ENCODE data around the gene GMDS. TPM values are rescaled to one million over a fixed set of nuclear protein-coding genes. Genes with fewer than 3 reads are reported as not detected.

Gene GMDS
- total and polyA plus RNA-seq, 2 experiments from 2014 or later = 30.1 to 36.5 TPM

GRCh38 chr6:2164481-2164880 lies 80.9 kb downstream of the GMDS start (continued):
- no peak for TF ChIP-seq ZNF462 (CRISPR knock-in tag; IDR thresholded peaks at IDR 0.05)
- no peak for TF ChIP-seq POLR2AphosphoS5 (IDR thresholded peaks at IDR 0.05; ENCODE audit: low read depth)
- TF ChIP-seq REST (IDR thresholded peaks at IDR 0.05; ENCODE audit: unreplicated experiment) = no peak
- no peak for TF ChIP-seq NANOG (IDR thresholded peaks at IDR 0.05; ENCODE audit: borderline replicate concordance)
- no peak for TF ChIP-seq ZNF114 (CRISPR knock-in tag; IDR thresholded peaks at IDR 0.05)

GRCh38 chr6:2162079-2162445 lies 83.3 kb downstream of the GMDS start:
- H3K27ac ChIP-seq (ENCODE audit: low read depth) = no peak overlapping the region
- peaks cover 5% of the 10 kb centered on the region; the same call in 1 of the 2 replicates for H3K36me3 ChIP-seq (ENCODE audit: insufficient read depth)
- peaks cover 10% of the 10 kb centered on the region for H3K4me1 ChIP-seq (ENCODE audit: insufficient read depth)
- no peak overlapping the region for H2AFZ ChIP-seq
- Mint-ChIP-seq H3K9me3 (peaks cover 3% of the 10 kb centered on the region), H3K27ac (no peak overlapping the region), H3K4me3 (no peak overlapping the region), H3K27me3 (ENCODE audit: insufficient read depth, low read depth, poor library complexity) (no peaks in the 10 kb centered on the region), H3K36me3 (ENCODE audit: low read depth) (peaks cover 5% of the 10 kb centered on the region; the same call in 2 of the 3 replicates), H3K4me1 (peaks cover 24% of the 10 kb centered on the region)
- no peaks in the 10 kb centered on the region for H3K27me3 ChIP-seq (ENCODE audit: insufficient read depth)
- H3F3A ChIP-seq (replicated peaks; ENCODE audit: low read depth) = no peaks in the 10 kb centered on the region
- 0 out of 2 replicates have a peak, but pooled peaks cover 6% of the 10 kb centered on the region for H4K20me1 ChIP-seq (replicated peaks; ENCODE audit: insufficient read depth)
- no peaks in the 10 kb centered on the region for H3K9me2 ChIP-seq (ENCODE audit: insufficient read depth)
- no peak overlapping the region for H3K4me2 ChIP-seq
- H3K4me3 ChIP-seq = no peak overlapping the region
- ATAC-seq = no peak
- DNase-seq (ENCODE audit: low spot score) = no peak
- H3K79me2 ChIP-seq (replicated peaks; ENCODE audit: insufficient read depth) = peaks cover 58% of the 10 kb centered on the region
- TF ChIP-seq JUNB (IDR thresholded peaks at IDR 0.05; ENCODE audit: unreplicated experiment) (no peak), ZNF114 (CRISPR knock-in tag; IDR thresholded peaks at IDR 0.05) (no peak), STAT1 (IDR thresholded peaks at IDR 0.05; ENCODE audit: unreplicated experiment) (no peak), NANOG (IDR thresholded peaks at IDR 0.05; ENCODE audit: borderline replicate concordance) (no peak)
